GM12801 (cell line): ENCODE results near the gene STOML1.

ENCODE experiments used
- TF ChIP-seq, protein P1 (sequence below): IDR thresholded peaks from one replicate; pipeline ENCODE4 v1.5.1; 2011; ENCODE audit warnings: control low read depth; ENCODE audit not compliant: insufficient read length; ENCODE audit errors: extremely low read depth

STOML1 gene

GRCh38 chr15:73932381-73933191 lies 59.5 kb downstream of the STOML1 start:
- TF ChIP-seq, protein P1, sequence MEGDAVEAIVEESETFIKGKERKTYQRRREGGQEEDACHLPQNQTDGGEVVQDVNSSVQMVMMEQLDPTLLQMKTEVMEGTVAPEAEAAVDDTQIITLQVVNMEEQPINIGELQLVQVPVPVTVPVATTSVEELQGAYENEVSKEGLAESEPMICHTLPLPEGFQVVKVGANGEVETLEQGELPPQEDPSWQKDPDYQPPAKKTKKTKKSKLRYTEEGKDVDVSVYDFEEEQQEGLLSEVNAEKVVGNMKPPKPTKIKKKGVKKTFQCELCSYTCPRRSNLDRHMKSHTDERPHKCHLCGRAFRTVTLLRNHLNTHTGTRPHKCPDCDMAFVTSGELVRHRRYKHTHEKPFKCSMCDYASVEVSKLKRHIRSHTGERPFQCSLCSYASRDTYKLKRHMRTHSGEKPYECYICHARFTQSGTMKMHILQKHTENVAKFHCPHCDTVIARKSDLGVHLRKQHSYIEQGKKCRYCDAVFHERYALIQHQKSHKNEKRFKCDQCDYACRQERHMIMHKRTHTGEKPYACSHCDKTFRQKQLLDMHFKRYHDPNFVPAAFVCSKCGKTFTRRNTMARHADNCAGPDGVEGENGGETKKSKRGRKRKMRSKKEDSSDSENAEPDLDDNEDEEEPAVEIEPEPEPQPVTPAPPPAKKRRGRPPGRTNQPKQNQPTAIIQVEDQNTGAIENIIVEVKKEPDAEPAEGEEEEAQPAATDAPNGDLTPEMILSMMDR: no peak

- TF ChIP-seq, protein P1: no peak
Measured at GRCh38 chr15:73931441-73931840, 60.7 kb downstream of the STOML1 start.

GRCh38 chr15:73930790-73931281 lies 61.3 kb downstream of the STOML1 start:
- TF ChIP-seq, protein P1: no peak

DNA sequence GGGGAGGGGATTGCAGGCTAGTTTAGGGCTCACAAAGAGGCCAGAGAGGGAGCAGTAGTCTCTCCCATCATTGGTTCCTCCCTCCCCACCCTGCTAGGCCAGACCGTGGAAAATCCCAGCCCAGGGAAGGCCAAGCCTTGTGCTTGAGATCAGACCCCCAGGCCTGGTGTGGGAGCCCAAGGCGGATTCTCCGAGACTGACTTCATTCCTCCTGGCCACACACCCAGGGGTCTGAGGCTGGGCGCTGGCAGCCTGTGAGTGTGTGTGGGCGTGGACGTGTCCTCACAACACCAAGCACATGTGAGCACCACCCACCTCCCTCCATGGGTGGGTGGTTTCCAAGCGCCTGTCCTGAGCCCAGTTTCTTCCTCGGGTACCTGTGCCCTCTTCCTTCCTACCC lies 61.7 kb downstream of the STOML1 start:
- TF ChIP-seq, protein P1: no peak

DNA sequence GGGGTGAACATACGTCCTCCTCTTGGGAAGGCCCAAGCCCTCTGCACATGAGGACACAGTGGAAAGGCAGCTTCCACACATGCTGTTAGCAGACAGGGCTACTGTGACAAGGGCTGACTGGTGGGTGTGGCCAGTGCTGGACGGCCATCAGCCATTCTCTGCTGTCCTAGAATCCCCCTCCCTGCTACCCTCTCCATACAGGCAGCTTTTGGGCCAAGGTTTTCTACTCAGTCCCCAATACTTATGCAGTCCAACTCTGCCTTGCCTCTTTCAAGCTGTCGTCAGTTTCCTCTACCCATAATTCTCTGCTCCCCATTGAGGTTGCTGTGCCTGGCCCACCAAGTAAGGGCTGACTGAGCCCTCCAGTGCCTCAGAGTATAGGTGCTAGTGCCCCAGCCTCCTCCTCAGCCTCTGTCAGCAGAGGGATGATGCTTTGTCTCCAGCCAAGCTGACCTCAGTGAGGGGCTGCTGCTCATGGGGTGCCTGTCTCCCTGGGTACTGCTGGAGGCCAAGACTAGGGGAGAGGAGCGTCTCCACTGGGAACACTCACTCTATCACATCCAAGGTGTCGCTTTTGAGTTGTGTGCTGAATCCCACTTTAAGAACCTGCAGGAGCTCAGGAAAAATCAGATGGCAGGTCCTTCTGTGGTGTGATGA lies 63.0 kb downstream of the STOML1 start:
- TF ChIP-seq, protein P1: no peak
